Nucleus accumbens (tissue), 56 donors: ENCODE results near the gene MED15.
"Not testable (repeated sequence)": the region's sequence is repeated elsewhere in the genome, so short reads cannot be mapped to it uniquely, and the experiment has no call there.

Source experiments
- DNase-seq, 56 donors: peaks; one replicate each; lab custom pipeline; 2025; lab: John Stamatoyannopoulos, UW

Gene MED15

GRCh38 chr22:20591660-20592310 lies 84.4 kb downstream of the MED15 start:
- DNase-seq, result no peak

GRCh38 chr22:20594038-20594437 lies 86.6 kb downstream of the MED15 start:
- not testable (repeated sequence) for DNase-seq

- not testable (repeated sequence) for DNase-seq
Observed at GRCh38 chr22:20594486-20594885, 87.1 kb downstream of the MED15 start.

- DNase-seq, result no peak
Observed at GRCh38 chr22:20595461-20595860, 88.1 kb downstream of the MED15 start.

- no peak for DNase-seq
Observed at GRCh38 chr22:20599117-20599516, 91.7 kb downstream of the MED15 start.

GRCh38 chr22:20600137-20600673 lies 92.8 kb downstream of the MED15 start:
- DNase-seq, result no peak

GRCh38 chr22:20601308-20601707 lies 93.9 kb downstream of the MED15 start:
- DNase-seq, result no peak

- no peak for DNase-seq
Observed at GRCh38 chr22:20602609-20603164, 95.3 kb downstream of the MED15 start.

GRCh38 chr22:20604092-20604747 lies 96.8 kb downstream of the MED15 start:
- no peak for DNase-seq

GRCh38 chr22:20604776-20605221 lies 97.4 kb downstream of the MED15 start:
- DNase-seq, result no peak

- DNase-seq, result no peak
Observed at GRCh38 chr22:20605328-20605727, 97.9 kb downstream of the MED15 start.

- DNase-seq, result peak in 13 of 56 donors; percentile 1 to 55 (median 15)
Observed at GRCh38 chr22:20606041-20606783, 98.8 kb downstream of the MED15 start.

GRCh38 chr22:20606784-20607128 lies 99.3 kb downstream of the MED15 start:
- no peak for DNase-seq

GRCh38 chr22:20607157-20607907 lies 99.9 kb downstream of the MED15 start:
- no peak for DNase-seq

- DNase-seq, result no peak
Observed at GRCh38 chr22:20610243-20610686, 102.9 kb downstream of the MED15 start.

GRCh38 chr22:20610757-20611156 lies 103.3 kb downstream of the MED15 start:
- no peak for DNase-seq

- DNase-seq, result no peak
Observed at GRCh38 chr22:20611418-20611817, 104.0 kb downstream of the MED15 start.

GRCh38 chr22:20613301-20613700 lies 105.9 kb downstream of the MED15 start:
- DNase-seq, result no peak

- no peak for DNase-seq
Observed at GRCh38 chr22:20615021-20615420, 107.6 kb downstream of the MED15 start.
